Hematopoietic multipotent progenitor cell treated with erythropoietin and hydrocortisone succinate and interleukin-3 and kit ligand, for 6 days (in vitro differentiated cells): ENCODE measurements around the gene EIF3B.
A peak's percentile ranks its signal among the peaks of the same experiment; 100 is the strongest.
"Not testable (repeated sequence)": the region's sequence is repeated elsewhere in the genome, so short reads cannot be mapped to it uniquely, and the experiment has no call there.

Experiments used
- DNase-seq: peaks from one replicate; pipeline ENCODE4 v3.0.0-alpha.2; 2015

EIF3B gene

GRCh38 chr7:2350055-2350454 lies 4.6 kb upstream of the EIF3B start:
- no peak for DNase-seq

GRCh38 chr7:2350861-2351260 lies 3.8 kb upstream of the EIF3B start:
- DNase-seq = no peak

DNA sequence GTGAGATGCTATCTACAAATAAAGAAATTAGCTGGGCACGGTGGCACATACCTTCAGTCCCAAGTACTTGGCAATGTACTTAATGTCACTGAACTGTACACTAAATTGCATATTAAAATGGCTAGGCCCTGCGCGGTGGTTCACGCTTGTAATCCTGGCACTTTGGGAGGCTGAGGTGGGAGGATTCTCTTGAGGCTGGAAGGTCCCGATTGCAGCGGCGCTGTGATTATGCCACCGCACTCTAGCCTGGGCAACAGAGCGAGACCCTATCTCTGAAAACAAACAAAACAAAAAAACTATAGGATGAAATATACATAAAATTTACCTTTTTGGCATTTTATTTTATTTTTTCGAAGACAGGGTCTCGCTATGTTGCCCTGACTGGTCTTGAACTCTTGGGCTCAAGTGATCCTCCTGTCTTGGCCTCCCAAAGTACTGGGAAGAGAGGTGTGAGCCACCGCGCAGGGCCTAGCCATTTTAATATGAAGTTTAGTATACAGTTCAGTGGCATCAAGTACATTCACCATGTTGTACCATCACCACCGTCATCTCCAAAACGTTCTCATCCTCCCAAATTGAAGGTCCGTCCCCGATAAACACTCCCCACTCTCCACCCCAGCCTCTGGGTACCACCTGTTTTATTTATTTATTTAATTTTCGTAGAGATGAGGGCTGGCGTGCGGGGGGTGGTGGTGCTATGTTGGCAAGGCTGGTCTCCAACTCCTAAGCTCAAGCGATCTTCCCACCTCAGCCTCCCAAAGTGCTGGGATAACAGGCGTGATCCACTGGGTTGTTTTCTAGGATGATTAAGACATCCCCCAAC lies 1.3 kb upstream of the EIF3B start:
- DNase-seq = no peak

DNA sequence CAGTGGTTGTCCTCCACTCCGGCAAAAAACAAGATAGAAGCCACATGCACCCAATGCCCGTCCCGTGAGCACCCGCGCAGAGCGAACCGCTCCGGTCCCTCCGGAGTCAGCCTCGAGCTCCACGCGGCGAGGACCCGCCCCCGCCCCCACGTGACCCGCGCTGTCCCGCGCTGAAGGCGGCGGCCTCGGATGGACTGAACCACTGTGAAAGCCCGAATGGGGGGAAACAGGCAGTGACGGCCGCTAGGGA lies 766 bp upstream of the EIF3B start:
- DNase-seq = peak; percentile 93

DNA sequence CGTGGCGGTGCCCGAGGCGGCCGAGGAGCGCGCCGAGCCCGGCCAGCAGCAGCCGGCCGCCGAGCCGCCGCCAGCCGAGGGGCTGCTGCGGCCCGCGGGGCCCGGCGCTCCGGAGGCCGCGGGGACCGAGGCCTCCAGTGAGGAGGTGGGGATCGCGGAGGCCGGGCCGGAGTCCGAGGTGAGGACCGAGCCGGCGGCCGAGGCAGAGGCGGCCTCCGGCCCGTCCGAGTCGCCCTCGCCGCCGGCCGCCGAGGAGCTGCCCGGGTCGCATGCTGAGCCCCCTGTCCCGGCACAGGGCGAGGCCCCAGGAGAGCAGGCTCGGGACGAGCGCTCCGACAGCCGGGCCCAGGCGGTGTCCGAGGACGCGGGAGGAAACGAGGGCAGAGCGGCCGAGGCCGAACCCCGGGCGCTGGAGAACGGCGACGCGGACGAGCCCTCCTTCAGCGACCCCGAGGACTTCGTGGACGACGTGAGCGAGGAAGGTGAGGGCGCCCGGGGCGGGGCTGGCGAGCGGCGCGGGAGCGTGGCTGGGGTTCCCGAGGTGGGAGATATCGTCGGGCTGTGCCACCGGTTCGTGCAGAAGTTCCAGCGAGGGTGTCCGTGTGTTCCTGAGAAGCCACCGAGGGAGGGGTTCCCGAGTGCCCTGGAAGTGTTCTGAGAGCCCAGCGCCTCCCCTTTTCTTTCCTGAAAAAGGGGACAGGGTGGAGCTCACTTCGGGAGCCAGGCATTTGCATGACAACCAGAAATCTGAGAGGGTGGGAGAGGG lies 495 bp downstream of the EIF3B start:
- DNase-seq = peak; percentile 30

GRCh38 chr7:2355705-2356008 lies 1.0 kb downstream of the EIF3B start:
- no peak for DNase-seq

GRCh38 chr7:2357165-2357564 lies 2.5 kb downstream of the EIF3B start:
- DNase-seq = no peak

GRCh38 chr7:2357571-2357970 lies 2.9 kb downstream of the EIF3B start:
- no peak for DNase-seq

DNA sequence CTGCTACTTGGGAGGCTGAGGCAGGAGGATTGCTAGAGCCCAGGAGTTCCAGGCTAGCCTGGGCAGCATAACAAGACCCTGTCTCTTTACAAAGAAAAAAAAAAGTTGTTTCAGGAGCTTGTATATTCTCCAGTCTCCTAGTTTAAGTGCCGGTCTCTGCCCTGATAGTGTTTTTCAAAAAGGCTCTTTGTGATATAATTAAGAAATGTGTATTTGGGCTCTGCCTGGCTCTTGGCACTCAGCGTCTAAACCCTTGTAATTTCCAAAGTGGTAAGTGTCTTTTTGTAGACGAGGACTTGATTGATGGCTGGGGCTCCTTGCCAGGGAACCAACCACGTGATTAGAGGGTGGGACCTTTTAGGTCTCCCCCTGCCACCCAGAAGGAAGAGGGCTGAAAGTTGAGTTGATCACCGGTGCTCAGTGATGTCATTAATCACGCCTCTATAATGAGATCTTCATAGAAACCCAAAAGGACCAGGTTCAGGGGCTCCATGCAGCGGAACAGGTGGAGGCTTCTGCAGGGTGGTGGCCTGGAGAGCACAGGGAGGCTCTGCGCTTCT lies 4.4 kb downstream of the EIF3B start:
- peak; percentile 54 for DNase-seq

- DNase-seq = no peak
Measured at GRCh38 chr7:2359610-2360009, 5.0 kb downstream of the EIF3B start.

- DNase-seq = peak; percentile 45
Measured at GRCh38 chr7:2360796-2361195, 6.2 kb downstream of the EIF3B start.

DNA sequence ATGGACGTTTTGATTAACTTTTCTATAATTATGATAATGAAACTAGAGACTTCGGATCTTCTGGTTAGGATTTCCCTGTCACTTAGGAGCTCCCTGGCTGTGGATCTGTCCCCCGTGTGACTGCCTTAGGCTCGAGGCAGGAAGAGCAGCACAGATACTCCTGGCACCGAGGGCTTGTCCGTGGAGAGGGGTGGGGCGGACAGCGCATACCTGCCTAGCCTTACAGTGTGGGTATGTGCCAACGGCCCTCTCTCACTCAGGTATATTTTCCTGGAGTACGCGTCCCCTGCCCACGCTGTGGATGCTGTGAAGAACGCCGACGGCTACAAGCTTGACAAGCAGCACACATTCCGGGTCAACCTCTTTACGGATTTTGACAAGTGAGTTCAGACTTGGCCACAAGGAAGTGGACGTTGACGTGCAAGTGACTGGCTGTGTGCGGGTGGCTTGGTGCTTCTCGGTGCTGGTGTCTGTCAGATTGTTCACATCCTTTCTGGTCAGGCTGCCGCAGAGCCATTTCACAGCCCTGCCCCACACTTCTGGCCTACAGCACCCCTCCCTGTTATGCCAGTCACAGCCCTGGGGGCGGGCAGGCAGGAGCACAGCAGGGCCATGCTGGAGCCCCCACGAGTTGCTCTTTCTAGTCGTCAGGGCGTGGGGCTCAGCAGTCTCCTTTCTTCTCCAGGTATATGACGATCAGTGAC lies 7.9 kb downstream of the EIF3B start:
- DNase-seq = no peak

DNA sequence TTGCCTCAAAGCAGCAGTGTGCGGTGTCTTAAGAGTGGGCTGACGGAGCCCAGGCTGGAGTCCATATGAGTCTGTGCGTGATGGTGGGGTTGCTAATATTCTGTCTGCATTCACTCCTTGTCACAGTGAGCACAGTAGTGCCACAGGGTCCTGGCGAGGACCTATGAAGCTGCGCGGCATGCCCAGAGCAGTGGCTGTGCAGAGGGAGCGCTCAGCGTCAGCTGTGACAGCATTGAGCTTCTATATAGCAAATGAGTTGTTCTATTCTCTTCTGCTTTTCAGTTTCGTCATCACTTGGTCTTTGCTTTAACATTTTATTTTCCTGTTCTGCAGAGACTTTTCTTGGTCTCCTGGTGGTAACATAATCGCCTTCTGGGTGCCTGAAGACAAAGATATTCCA lies 14.5 kb downstream of the EIF3B start:
- no peak for DNase-seq

GRCh38 chr7:2371329-2371728 lies 16.7 kb downstream of the EIF3B start:
- no peak for DNase-seq

- DNase-seq = no peak
Measured at GRCh38 chr7:2372724-2373123, 18.1 kb downstream of the EIF3B start.

- no peak for DNase-seq
Measured at GRCh38 chr7:2373124-2373556, 18.5 kb downstream of the EIF3B start.

DNA sequence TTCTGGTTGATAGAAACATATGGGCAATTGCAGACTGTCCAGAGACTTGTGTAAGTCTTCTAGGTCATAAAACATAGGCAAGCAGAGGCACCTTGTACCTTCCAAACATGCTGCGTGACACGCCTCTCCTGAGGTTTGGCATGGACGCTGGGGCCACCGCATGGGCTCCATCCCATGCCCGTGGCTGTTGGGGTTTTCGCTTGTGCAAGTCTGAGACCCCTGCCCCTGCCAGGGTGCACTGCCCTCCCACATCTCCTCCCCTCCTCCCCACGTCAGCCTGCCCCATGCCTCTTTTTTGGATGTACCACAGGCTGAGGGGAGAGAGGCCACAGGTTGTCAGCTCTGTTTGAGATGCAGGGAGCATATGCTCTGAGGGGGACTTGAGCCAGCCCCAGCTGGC lies 19.0 kb downstream of the EIF3B start:
- no peak for DNase-seq

GRCh38 chr7:2374401-2374800 lies 19.8 kb downstream of the EIF3B start:
- no peak for DNase-seq

DNA sequence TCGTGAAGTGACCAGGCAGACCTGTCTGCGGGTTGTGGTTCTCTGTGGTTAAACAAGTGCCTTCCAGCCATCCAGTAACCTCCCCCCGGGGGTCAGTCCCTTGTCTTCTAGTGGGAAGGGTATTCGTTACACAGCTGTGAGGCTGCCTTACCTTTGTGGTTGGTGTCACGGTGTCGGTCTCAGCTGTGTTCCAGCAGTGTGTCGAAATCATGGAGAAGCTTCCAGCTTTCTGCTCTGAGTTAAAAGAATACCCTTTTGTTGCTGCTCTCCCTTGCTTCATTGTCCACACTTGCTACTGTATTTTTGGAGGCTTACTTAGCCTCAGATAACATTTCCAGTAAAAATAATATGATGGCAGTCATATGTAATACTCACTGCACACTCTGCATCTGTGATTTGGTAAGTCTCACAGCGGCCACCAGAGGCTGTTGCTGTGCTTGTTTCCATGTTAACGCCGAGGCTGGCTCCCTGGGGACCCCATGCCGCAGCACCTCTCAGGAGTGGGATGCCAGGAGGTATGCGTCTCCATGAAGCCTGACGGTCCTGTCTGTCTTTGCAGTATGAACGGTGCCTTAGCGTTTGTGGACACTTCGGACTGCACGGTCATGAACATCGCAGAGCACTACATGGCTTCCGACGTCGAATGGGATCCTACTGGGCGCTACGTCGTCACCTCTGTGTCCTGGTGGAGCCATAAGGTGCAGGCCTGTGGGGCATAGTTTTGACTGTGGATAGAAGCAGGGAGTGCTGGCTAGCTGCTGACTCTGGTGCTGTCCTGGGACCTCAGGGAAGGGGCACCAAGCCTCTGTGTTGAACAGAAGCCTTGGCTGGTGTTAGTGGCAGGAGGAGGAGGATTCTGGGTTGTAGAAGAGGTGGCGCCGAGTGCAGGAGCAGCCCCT lies 20.5 kb downstream of the EIF3B start:
- no peak for DNase-seq

- no peak for DNase-seq
Measured at GRCh38 chr7:2376351-2377154, 21.9 kb downstream of the EIF3B start.

- not testable (repeated sequence) for DNase-seq
Measured at GRCh38 chr7:2377492-2377891, 22.9 kb downstream of the EIF3B start.

DNA sequence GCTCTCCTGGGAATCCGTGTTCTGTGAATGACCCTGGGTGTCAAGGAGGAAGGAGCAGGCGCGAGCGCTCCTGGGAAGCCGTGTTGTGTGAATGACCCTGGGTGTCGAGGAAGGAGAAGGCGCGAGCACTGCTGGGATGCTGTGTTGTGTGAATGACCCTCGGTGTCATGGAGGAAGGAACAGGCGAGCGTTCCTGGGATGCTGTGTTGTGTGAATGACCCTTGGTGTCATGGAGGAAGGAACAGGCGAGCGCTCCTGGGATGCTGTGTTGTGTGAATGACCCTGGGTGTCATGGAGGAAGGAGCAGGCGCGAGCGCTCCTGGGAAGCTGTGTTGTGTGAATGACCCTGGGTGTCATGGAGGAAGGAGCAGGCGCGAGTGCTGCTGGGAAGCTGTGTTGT lies 23.5 kb downstream of the EIF3B start:
- DNase-seq = not testable (repeated sequence)
